Cardiac septum (tissue), 1 donor: ENCODE results near the gene LSS. TPM values are rescaled to one million over a fixed set of nuclear protein-coding genes. Genes with fewer than 3 reads are reported as not detected.

ENCODE experiments used
- DNase-seq: peaks from one replicate; pipeline ENCODE4 v3.0.0-alpha.2; 2020; ENCODE audit warnings: low spot score
- intact Hi-C: fragments of 100-400 bp; cut with DNase I; formaldehyde crosslinking; loops from one replicate; pipeline ENCODE4 v1.14.0; 2022
- total RNA-seq: library from RNA; stranded (reverse); fragmentation: NEBNext Ultra II Directional; extraction: Animal tissue kit (Norgen Biotek cat#: 25700); gene quantifications from one replicate; pipeline ENCODE4 v1.2.1, GENCODE V29; 2021
- donor health status: DM: no; HTN: no; CAD: no.

LSS gene
- total RNA-seq, 1 donor from 2014 or later = 34.9 TPM

GRCh38 chr21:46159841-46160656, 68.5 kb downstream of the LSS start:
- peak; percentile 54 for DNase-seq
- intact Hi-C loops = no loop called here

- no peak for DNase-seq
- intact Hi-C loops = no loop called here
Observed at GRCh38 chr21:46159390-46159789, 69.2 kb downstream of the LSS start.

DNA sequence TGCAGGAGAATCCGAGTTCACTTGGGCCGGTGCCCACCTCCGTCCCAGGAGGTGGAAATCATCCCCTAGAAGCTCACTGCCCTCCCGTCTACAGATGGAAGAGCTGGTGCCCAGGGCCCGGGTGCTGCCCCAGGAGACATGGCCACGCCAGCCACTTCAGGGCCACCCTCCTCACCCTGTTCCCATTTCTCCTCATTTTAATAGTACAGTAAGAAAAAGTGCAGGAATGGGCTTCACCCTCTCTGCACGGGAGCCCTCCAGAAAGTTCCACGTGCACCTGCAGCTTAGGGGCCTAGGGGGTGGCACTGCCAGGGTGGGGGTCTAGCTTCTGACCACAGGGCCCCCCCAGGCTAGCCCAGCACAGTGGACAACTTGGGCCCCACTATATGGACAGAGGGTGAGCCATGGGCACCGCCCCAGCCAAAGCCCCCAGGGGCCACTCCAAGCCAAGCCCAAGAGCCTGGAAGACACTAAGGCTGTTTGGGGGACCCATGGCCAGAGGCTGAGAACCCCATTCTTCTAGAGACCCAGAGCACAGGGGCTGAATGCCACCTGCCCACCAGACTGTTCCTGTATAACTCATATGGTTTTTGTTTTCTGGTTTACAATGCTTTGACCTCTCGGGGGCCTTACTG, 69.8 kb downstream of the LSS start:
- DNase-seq = peak; percentile 62
- intact Hi-C loops = no loop called here

DNA sequence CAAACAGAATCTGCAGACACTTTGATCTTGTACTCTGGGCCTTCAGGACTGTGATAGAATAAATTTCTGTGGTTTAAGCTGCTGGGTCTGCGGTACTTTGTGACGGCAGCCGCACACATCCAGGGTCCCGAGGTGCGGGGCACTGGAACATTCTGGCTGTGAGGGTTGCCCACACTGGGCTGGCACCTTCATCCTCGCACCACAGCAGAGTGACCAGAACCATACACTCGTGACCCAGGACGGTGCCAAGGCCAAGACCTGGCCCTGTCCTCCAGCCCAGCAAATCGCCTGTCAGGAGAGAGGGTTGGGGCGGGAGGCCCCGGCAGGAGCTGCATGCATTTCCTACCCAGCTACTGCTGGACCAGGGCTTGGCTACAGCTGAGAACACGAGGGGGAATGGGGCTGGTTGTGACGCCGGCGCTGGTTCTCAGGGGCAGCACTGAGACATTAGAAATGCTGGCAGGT, 70.6 kb downstream of the LSS start:
- peak; percentile 55 for DNase-seq
- intact Hi-C loops = no loop called here

- intact Hi-C loops = no loop called here
- peak; percentile 43 for DNase-seq
Observed at GRCh38 chr21:46157396-46157986, 71.1 kb downstream of the LSS start.

DNA sequence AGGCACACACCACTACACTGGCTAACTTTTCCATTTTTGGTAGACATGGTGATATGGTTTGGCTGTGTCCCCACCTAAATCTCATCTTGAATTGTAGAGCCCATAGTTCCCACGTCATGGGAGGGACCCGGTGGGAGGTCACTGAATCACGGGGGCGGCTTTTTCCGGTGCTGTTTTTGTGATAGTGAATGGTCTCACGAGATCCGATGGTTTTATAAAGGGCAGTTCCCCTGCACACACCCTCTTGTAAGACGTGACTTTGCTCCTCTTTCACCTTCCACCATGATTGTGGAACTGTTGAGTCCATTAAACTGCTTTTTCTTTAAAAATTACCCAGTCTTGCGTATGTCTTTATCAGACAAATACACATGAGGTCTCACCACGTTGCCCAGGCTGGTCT, 71.9 kb downstream of the LSS start:
- peak; percentile 46 for DNase-seq
- intact Hi-C loops = no loop called here

- intact Hi-C loops = no loop called here
- DNase-seq = peak; percentile 47
Observed at GRCh38 chr21:46156378-46156645, 72.3 kb downstream of the LSS start.

DNA sequence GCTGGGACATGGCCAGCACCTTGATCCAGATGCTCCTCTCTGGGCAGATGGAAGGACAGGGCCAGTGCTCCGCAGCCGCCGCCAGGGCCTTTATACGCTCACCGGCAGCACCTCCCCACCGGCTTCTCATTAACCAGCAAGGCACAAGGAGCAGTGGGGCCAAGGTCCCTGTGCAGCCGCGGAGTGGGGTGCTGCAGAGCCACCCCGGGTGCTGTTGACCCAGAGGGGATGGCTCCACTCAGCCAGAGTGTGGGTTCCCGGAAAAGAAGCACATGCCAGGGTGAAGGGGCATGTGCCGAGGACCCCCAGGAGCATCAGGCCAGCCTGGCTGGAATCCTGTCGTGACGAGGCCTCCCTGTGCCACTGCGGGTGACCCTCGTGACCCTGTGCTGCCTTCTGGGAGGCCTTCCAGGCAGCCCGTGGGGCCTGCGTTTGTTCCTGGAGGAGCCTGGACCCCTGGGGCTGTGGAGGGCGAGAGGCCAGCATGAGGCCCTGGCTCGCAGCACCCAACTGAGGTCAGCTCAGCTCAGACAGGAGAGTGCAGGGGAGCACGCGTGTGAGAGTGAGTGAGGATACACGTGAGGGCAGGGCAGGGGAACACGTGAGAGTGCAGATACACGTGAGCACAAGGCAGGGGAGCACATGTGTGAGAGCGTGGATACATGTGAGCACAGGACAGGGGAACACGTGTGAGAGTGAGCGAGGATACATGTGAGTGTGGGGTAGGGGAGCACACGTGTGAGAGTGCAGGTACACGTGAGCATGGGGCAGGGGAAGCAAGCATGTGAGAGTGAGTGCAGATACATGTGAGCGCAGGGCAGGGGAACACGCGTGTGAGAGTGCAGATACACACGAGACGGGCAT, 72.8 kb downstream of the LSS start, which contains the start of gene FTCD:
TSS of gene FTCD (minus strand) at position 66 of the 864 bp plus-strand sequence. CDS start at position 10, 56 bp downstream.
- intact Hi-C loops = no loop called here

DNA sequence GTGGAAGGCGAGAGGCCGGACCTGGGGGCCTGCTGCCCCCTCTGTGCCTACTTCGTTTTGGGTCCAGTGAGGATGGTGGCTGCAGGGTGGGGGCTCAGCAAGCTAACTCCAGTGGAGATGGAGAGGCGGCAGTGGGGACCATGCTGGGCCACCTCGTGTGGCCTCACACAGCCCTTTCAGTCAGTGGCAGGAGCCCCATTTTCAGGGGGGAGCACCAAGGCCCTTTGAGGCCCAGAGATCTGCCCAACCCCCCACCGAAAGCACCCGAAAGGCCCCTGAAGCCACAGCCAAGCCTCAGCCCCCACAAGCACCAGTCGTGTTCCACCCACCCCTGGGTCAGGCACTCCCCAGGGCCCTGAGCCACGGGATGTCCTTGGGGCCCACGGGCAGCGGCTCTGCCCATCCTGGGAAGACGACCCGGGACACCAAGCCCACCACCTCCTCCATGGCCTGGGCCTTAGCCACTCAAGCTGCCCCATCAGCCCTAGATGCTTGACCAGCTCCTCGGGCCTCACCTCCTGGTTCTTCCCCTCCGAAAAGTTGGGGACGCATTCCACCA, 73.5 kb downstream of the LSS start:
- intact Hi-C loops = no loop called here
- peak; percentile 19 for DNase-seq

More for the DNA sequence above, 72.8 kb downstream of the LSS start, which contains the start of gene FTCD:
- DNase-seq = peak; percentile 72

GRCh38 chr21:46154155-46154954, 74.2 kb downstream of the LSS start:
- intact Hi-C loops = no loop called here
- peak; percentile 58 for DNase-seq

DNA sequence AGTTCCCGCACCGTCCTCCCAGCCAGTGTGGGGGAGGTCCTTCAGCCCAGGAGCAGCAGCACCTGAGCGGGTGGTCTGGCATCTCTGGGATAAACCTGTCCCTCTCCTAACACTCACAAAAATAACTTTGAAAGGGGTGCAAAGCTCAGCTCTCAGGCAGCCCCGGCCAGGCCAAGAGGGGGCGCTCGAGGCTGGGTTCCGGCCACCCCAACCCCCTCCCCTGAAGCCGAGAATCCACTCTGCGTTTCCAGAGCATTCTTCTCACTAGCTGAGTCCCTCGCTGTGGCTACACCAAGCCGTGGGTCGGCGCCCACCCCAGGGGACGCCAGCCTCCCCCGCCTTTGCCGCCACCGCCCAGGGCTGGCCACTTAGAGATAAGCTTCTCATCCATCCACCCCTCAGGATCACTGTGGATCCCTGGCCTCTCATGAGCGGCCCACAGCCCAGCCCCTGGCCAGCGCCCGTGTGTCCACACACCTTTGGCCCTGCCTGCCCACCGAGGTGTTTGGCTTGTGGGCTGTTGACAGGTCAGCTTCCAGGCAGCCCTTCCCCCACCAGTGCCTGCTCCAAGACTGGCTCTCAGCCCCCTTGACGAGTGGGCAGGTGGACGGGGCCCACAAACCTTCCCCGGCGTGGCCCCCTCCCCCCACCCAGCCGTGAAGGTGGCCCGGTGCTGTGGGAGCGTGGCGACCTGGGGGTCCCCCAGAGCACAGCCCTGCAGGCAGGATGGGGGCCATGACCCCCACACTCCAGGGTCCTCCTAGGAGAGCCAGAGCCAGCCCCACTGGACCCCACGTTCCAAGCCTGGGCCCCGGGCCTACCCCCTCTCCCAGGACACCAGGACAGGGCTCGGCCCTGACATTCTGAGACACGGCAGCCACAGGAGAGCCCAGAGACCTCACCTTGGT, 75.1 kb downstream of the LSS start:
- DNase-seq = peak; percentile 75
- intact Hi-C loops = no loop called here

GRCh38 chr21:46152927-46153246, 75.7 kb downstream of the LSS start:
- DNase-seq = peak; percentile 71
- intact Hi-C loops = no loop called here

DNA sequence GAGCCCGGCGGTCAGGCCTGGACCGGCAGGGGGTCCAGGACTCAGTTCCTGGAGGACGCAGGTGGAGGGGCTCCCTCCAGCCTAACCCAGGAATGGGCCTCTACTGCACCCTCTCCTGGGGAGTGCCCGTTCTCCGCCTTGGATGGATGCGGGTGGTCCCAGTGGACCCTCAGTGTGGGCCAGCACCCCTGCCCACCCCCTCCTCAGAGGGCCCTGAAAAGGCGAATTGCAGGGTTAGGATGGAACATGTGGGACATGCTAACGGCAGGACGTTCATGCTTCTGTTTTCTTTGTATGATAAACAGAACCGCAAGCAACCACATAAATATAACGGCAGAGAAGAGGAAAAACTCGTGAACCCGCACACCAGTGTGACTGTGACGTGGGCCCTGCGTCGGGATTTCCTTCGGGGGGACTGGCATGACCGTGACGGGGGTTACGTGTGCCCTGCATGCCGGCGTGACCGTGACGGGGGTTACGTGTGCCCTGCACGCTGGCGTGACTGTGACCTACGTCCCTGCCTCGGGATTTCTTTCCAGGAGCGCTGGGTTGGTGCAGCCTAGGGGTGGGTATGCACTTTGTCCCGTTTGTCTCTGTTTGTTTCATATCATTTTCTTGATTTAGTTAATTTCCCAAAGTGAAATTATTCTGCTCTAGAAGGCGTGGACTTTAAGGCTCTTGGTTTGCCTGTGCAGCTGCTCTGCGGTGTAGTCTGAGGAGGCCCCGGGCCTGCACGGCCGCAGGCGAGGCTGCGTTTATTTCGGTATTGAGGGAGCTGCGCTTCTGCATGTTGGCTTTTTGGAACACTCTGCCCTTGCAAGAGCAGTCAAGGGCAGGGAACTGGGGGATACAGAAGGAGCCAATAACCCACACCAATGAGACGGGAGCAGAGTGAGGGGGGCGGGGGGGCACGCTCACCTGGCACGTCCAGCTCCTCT, 76.3 kb downstream of the LSS start:
- peak; percentile 41 for DNase-seq
- intact Hi-C loops = no loop called here

DNA sequence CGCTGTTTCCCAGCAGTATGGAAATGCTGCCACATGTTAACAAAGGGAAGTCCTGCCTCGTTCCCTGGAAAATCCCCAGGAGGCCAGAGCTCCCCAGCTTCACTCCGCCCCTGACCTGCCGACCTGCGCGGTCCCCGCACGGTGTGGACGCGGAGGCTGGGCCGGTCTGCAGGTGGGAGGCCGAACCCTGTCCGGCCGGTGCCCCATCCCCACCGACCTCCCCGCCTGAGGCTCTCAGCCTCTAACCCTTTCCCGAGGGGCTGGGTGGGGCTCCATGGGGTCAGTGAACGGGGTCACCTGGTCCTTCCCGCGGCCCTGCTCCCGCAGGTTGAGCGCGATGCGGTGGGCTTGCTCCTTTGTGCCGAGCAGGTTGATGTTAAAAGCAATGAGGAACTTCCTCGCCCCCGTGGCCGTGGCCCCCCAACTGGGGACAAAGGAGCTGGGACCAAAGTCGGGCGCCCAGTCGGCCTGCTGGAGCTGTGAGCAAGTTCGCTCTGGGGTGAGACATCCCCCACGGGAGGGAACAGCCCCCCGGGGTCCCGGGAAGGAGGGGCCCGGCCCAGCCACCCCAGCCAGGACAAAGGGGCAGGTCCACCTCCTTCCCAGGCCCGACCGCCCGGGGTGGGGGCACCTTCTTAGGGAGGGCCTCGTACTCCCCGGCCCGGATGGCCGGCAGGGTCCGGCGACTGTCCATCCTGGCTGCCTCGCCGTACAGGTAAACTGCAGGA, 77.1 kb downstream of the LSS start:
- intact Hi-C loops = no loop called here
- peak; percentile 64 for DNase-seq

DNA sequence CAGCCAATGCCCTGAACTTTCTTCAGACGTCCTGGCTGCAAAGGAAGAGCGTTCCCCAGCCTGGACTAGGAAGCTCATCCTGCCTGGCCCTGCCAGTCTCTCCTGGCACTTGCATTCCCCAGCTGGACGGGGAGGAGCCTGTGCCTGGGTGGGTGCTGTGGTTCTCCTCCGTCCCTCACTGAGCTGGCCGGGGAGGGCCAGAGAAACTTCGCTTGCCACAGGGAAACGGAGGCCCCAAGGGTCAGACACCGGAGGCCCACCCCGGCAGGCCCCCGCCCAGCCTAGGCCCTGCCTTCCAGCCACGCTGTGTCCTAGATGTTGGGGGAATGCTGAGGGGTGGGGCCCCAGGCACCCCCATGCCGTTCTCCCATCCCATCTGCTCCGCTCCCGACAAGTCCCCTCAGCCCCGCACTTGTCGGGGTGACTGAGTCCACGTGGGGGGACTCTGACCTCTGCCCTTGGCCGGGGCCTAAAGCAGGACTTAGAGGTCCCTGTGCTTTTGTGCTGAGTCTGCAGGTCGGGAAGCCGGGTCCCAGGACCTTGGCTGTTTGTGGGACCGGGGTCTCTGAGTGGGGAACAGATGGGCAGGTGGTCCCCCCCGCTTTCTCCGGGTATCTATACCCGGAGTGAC, 78.0 kb downstream of the LSS start:
- intact Hi-C loops = no loop called here
- peak; percentile 66 for DNase-seq

DNA sequence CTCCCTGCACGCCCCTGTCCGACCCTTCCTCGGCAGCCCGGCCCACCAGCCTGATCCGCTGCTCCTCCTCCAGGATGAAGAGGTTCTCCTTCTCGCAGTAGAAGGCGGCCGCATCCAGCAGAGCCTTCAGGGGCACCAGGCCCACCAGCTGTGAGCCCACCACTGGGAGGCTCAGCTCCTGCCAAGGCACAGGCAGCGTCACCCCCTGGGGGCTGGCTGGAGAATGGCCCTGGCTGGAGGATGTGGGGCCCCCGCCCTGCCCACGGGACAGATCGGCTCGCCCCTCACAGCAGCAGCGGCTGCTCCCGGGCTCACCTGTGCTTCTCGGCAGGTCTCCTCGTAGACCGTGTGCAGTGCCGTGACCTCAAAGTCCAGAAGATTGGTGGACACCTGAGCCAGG, 78.5 kb downstream of the LSS start:
- intact Hi-C loops = no loop called here
- DNase-seq = peak; percentile 74
